NOMO-1 (cell line): ENCODE results near the gene PARP3.

Source experiments
- DNase-seq, 2 experiments: peaks; one replicate each; lab custom pipeline; 2025; ENCODE audit not compliant: unreplicated experiment in 2 of 2; lab: John Stamatoyannopoulos, UW

Gene PARP3

DNA sequence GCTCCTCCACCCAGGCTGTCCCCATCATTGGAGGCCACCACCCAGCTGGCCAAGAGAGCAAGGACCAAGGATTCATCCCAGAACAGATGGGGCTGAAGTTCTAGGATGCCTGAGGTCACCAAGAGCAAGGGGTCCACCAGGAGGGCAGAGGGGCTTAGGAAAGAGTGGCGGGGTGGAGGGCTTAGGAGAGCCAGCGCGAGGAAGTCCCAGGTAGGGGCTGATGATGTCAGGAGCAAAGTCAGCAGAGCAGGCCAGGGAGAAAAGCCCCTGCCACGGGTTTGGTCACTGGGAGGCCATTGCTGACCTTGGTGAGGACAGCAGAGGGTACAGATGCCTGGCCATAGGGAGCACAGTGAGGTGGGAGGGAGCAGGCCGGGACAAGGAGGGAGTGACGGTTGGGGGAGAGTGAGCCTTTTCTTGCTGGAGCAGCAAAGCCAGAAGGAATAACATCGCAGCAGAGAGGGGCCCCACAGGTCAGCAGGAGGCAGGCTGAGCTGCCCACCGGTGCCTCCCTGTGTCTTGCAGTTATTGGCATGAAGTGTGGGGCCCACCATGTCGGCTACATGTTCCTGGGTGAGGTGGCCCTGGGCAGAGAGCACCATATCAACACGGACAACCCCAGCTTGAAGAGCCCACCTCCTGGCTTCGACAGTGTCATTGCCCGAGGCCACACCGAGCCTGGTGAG is 5.2 kb downstream of the PARP3 start:
- DNase-seq: no peak

DNA sequence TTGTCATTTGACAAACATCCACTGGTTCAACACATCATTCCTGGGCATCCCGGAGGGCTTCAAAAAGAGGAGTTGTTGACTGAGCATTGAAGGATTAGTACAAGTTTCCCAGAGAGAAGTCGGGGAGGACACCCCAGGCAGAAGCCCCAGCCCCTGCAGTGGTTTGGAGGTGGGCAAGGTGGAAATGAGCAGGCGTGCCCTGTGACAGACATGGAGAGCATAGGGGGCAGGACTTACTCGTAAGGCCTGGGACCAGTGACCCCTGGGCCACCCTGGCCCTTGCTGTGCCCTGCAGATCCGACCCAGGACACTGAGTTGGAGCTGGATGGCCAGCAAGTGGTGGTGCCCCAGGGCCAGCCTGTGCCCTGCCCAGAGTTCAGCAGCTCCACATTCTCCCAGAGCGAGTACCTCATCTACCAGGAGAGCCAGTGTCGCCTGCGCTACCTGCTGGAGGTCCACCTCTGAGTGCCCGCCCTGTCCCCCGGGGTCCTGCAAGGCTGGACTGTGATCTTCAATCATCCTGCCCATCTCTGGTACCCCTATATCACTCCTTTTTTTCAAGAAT is 5.9 kb downstream of the PARP3 start:
- no peak for DNase-seq

DNA sequence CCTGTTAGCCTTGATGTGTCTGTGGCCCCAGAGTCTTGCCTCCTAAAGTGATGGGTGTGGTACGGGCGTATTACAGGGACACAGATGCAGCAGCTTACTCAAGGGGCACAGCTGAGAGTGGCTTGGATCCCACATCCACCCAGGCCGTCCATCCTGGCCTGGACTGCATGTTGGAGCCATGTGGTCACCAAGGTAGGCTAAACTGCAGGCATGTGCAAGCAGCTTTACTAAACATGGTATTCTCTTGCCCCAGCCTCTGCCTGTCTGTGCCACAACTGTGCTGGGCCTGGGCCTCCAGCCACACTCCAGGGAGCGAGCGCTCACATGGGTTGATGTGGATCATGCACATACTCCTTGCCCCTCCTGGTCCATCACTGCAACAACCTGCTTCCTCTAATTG is 7.0 kb downstream of the PARP3 start:
- DNase-seq: no peak

DNA sequence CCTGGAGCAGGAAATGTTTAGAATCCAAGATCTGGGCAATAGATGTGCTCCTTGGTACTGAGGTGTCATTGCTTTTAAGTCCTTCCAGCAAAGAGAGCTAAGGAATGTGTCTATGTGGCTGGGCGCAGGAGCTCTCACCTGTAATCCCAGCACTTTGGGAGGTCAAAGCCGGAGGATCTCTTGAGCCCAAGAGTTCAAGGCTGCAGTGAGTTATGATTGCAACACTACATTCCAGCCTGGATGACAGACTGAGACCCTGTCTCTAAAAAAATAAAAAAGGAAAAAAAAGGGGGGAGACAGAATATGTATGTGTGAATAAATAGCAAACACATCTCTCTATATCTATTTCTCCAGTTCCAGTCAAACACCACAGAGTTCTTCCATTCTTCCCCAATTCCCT is 8.7 kb downstream of the PARP3 start:
- no peak for DNase-seq

DNA sequence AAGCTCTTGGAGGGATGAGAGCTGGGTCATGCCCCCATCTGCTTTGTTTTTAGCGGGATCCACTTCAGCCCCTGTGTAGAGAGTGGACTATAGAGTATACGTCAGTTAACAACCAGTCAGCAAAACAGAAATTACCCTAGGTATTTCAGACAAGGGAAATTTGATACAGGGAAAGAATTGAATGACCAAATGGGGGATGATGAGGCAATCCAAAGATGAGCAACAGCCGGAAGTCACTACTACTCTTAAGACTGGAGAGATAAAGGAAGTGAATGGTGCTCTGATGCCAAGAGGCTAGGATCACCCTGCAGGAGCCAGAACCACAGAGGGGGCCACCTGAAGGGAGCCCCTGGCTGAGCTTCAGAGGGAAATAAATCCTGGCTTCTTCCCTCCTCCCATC is 11.3 kb downstream of the PARP3 start:
- peak; percentile 69 to 89 for DNase-seq

DNA sequence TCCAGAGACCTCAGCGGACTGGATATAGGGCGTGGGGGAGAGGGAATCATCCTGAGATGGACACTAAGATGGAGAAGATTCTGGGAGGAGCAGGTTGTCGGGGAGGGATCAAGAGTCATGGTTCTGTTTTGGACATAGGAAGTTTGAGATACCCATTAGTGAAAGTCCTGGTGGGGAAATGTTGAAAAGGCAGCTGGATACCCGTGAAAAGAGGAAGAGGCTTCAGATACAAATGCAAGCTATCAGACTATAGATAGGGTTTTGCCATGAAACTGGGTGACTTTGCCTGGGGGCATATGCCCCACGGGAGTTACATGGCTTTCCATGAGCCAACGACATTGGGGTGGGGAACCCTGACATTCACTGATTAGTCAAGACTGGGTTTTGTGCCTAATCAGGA is 11.9 kb downstream of the PARP3 start:
- DNase-seq: peak; percentile 26 to 74

DNA sequence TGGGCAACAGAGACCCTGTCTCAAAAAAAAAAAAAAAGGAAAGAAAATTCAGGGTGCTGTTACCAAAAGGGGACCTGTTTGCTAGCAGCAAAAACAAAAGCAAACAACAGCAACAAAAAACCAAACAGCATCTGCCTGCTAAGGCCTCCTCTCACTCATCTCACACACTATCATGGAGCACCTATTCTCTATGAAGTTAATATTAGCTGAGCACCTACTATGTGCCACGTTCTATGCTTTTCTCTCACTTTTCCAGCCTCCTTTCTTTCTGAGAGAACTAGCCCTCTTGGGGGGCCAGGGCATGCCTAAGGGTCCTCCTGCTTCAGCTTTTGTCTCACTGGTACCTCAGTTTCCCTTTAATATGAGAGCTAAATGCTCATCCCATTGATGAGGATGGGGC is 12.6 kb downstream of the PARP3 start:
- no peak for DNase-seq

DNA sequence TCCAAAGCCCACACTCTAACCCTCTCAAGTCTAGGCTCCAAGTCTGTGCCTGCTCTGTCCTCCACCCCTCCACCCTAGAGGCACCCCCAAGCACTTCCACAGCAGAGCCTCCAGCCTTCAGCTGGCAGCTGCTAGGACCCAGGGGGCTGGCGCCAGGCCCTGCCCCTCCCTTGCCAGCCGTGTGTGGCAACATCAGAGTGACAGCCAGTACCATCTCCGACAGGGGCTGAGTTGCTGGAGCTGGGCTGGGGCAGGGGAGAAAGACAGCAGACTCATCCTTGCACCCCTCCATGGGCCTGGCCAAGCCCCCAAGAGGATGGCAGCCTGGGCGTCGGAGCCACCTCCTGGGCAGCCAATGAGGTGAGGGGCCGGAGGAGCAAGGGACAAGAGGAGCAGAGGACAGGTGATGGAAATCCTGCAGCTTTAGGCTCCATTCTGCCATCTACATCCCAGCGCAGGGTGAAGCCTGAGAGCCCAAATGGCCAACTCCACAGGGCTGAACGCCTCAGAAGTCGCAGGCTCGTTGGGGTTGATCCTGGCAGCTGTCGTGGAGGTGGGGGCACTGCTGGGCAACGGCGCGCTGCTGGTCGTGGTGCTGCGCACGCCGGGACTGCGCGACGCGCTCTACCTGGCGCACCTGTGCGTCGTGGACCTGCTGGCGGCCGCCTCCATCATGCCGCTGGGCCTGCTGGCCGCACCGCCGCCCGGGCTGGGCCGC is 13.2 kb downstream of the PARP3 start, which contains the start of gene GPR62:
TSS of gene GPR62 (plus strand) at position 207 of the 718 bp plus-strand sequence. CDS start at position 479, 272 bp downstream.
- no peak for DNase-seq

DNA sequence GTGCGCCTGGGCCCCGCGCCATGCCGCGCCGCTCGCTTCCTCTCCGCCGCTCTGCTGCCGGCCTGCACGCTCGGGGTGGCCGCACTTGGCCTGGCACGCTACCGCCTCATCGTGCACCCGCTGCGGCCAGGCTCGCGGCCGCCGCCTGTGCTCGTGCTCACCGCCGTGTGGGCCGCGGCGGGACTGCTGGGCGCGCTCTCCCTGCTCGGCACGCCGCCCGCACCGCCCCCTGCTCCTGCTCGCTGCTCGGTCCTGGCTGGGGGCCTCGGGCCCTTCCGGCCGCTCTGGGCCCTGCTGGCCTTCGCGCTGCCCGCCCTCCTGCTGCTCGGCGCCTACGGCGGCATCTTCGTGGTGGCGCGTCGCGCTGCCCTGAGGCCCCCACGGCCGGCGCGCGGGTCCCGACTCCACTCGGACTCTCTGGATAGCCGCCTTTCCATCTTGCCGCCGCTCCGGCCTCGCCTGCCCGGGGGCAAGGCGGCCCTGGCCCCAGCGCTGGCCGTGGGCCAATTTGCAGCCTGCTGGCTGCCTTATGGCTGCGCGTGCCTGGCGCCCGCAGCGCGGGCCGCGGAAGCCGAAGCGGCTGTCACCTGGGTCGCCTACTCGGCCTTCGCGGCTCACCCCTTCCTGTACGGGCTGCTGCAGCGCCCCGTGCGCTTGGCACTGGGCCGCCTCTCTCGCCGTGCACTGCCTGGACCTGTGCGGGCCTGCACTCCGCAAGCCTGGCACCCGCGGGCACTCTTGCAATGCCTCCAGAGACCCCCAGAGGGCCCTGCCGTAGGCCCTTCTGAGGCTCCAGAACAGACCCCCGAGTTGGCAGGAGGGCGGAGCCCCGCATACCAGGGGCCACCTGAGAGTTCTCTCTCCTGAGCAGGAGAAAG is 14.0 kb downstream of the PARP3 start:
- DNase-seq: no peak

DNA sequence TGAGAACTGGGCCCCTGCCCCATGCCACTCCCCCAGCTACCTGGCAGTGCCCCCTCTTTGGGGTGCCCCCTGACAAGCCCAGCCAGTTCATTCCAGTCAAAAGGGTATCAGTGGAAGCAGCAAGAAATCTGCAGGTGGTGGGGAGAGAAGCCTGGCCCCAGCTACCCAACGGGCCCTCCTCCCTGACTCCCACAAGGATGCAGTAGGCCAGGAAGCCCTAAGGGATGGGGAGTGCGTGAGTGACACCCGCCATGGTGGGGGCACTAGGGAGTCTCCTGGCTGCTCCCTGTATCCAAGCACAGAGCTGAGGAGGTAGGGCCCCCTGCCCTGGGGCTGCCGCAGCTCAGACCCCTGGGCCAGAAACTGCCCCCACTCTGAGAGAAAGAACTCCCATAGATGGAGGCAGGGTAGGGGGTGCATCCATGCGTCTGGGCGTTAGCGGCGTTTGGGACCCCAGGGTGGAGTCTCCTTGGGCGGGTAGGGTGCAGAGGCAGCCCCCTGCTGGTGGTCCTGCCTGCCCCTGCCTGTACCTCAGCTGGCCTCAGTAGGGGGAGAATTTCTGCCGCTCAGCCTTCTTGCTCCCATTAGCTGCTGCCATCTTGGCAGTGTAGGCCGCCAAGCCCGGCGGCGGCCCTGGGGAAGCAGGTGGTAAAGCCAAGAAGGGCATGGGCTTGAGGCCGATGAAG is 15.5 kb downstream of the PARP3 start:
- DNase-seq: no peak

DNA sequence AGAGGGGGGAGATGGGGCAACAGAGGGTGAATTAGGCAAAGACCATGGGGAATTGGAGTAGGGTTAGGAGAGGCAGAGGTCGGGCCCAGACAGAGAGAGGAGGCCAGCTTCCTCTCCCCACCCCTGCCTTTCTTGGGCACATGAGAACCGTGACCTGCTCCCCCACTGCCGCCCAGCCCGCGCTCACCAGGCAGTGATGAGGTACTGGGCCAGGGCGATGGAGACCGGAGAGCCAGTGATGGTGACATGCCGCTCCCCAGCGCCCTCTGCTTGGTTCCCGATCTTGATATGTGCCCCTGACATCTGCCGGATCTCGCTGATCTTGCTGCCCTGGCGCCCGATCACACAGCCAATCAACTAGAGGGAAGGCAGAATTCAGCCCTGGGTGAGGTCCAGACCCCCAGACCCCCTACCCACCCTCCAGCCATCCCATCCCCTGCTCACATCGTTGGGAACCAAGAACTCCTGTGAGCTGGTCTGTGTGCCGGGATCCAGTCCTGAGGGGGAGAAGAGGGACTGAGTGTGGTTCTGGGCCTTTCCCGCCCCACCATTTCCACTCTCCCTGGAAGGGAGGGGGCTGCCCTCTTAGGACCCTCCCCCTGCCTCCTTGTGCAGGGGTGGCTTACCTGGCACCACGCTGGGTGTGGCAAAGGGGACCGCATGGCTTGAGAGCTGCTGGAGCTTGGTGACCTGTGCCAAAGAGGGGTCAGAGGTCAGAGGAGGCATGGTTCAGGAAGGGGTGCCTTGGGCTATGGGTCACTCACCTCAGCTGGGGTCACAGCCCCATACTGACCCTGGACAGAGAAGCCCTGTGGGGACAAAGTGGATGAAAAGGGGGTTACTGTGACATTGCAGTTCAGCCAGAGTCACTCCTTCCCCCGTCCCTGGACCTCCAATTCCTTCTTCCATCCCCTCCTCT is 16.7 kb downstream of the PARP3 start:
- no peak for DNase-seq

DNA sequence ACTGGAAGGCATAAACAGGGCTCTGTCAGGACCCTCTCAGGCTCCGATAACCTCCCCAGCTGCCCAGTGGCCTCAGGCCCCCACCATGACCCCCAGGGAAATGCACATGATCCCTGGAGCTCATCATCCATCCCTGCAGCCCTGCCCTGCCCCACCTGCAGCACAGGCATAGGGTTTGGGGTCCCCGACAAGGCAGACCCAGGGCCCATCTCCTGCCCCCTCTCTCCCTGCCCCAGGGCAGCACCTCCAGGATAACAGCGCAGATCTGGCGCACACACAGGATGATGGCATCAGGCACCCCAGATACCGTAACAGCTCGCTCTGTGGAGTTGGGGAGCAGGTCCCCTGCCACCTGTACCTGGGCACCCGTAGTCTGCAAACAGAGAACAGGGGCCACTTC is 17.5 kb downstream of the PARP3 start:
- no peak for DNase-seq

DNA sequence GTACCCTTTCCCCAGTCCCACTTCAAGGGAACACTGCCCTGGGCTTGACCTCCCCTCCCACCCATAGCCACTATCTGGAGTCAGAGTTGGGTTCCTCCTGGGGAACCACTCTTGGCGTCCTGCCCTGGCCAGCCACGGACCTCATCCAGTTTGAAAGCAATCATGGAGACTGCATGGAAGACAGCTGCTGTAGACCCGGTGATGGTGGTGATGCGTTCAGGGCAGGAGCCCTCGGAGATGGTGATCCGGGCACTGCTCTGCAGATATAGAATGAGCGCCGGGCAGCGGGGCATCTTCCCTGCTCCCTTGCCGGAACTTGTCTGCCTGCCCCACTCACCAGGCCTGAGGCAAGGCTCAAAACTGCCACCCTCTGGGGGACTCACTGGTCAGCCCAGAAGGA is 18.2 kb downstream of the PARP3 start:
- DNase-seq: no peak

DNA sequence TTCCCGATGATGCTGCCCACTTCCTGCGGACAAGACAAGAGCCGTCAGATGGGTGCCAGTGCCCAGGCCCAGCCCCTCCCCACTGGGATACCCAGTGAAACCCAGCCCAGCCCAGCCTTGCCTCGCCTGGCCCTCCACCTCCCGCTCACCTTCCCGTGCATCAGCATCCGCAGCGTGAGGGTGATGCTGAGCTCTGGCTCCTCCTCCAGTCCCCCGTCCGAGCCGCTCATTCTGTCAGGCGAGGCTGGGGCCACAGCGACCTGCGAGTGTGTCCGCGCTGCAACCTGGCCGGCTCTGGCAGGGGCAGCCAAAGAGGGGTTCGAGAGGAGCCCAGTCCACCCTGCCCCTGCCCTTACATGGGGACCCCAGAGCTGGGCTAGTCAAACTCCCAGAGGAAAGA is 18.8 kb downstream of the PARP3 start:
- no peak for DNase-seq

DNA sequence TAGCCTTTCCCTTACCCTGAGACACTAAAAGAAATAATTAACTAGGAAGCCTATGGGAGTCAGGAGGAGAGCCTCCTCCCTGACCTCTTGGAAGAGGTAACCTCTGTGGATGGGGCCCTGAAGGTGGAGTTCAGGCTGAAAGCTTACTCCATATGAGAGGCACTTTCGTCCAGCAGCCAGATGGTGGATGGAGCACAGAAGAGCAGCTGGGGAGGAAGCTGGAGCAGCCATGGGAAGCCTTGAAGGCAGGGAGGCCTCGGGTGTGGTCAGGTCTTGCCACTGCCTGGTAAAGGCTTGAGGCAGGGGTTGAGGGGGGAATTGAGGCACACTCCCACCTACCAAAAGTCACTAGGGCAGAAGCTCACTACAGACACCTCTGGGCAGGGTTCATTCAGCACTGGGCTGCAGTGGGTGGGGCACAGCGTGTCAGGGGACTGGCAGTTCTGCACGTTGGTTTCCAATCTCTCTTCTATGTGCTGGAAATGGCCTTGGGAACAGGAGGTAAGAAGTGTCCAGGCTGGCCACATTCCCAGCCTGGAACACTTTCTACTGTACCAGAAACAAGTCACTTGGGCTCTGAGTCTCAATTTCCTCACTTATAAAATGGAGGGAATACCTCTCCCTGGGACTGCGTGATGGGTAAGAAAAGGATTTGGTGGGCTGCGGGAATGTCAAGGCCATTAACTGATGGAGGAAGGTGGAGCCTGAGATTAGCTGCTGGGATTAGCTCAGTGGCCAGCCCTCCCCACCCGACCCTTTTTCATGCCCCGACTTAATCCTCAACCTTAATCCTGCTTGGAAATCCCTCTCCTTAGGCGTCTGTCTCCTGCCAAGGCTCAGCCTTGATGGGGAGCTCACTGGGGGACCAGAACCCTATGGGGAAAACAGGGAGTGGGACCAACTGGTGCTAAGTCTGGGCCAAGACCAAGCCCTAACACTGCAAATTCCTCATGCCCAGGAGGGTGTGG is 19.7 kb downstream of the PARP3 start:
- DNase-seq: no peak

DNA sequence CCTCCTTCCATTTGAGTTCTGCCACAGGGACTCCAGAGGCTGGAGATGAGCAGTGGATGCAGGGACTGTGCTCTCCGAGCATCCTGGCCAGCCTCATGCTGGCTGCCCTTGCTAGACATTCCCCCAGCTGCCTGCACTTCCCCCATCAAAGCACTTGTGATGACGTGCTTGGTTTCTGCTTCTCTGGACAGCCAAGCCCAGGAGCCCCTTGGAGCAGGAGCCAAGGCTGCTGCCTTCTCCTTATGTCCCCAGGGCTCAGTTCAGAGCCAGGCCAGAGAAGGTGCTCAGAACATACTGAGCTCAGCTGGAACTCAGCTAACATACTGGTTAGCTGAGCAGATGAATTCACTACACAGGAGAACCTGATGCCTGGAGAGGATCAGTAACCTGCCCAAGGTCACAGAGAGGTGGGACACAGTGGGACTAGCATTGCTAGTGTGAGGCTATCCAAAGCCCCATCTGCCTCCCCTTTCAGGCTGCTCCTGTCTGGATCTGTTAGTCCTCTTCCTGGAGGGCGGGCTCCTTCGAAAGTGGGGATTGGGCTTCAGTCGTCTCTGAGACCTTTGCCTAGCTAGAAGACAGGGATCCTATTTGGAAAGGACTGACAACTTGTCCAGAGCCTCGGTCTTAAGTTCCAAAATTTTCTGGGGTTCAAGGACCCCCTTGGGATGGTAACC is 20.8 kb downstream of the PARP3 start:
- DNase-seq: no peak

DNA sequence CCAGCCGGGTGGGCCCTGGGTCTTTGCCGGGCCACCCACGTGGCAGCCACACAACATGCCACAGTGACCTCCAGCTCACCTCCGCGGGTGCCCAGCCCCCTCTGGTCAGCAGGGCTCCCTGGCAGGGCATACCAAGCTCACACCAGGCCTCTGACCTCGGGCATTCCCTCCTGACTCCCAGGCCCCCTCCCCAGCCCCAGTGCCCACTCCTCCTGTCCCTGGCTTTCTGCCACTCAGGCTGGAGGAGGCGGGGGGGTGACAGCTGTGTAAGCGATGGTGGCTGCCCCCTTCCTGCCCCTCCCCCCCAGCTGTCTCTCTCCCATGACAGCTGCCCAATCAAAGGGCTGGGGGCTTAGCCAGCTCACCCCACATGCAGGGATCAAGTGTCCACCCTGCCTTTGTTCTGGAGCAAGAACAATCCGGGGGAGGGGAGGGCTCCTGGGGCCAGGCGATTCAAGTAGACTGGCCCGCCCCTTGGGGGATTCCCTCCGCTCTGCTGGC is 21.8 kb downstream of the PARP3 start:
- DNase-seq: no peak

DNA sequence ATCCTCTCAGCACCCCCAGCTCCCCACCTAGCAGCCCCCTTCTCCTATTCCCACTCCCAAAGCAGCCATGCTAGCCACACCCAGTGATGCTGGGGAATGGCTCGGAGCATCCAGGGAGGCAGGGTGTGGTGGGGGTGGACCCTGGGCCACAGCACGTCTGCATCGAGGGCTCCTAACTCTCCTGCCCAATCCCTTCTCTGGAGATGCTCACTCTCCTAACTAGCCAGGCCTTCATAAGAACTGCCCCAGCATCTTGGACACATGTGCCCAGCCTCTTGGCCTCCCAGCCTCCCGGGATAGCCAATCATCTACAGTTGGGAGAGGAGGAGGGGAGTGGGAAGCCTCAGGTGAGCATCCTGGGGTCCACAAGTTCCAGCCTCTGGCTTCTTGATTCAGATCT is 22.4 kb downstream of the PARP3 start:
- DNase-seq: no peak
